ENCODE results near the gene IGSF3.

GRCh38 chr1:116554924-116555323, 112.6 kb downstream of the IGSF3 start:
- no peak for TF ChIP-seq CTCF (optimal IDR thresholded peaks at IDR 0.05 in 1 of 3, IDR thresholded peaks at IDR 0.05 in 1 of 3, conservative IDR thresholded peaks at IDR 0.05 in 1 of 3; ENCODE audit: extremely low read depth in 1 of 3, insufficient read depth in 2 of 3, low read length in 3 of 3)
- TF ChIP-seq EZH2 (IDR thresholded peaks at IDR 0.05; ENCODE audit: low read length), result no peak

All from keratinocyte (primary cell).